IMR-90 (cell line): ENCODE data around the gene STAB1. TPM values are rescaled to one million over a fixed set of nuclear protein-coding genes. Genes with fewer than 3 reads are reported as not detected.

ENCODE experiments used
- ATAC-seq: fragments of 200-7000 bp; cut with Tn5 transposase; 2 replicates; pipeline ENCODE4 v1.9.1; 2020; ENCODE audit warnings: low read depth, mild to moderate bottlenecking, moderate library complexity
- BruUV-seq: library from RNA; stranded (reverse); fragments of 400-500 nt; replicated peaks from 2 replicates; lab custom pipeline; 2021; lab: Mats Ljungman, UMichigan
- CTCF ChIA-PET: fragments of 300-600 bp; formaldehyde crosslinking; extraction: SDS; loops from one replicate; lab custom pipeline; 2021; ENCODE audit warnings: antibody characterized with exemption; lab: Yijun Ruan, JAX
- POLR2A ChIA-PET: fragments of 300-600 bp; sonication (Branson Sonifier 250); formaldehyde crosslinking; loops from one replicate; lab custom pipeline; 2022; ENCODE audit warnings: antibody characterized with exemption; ENCODE audit not compliant: unreplicated experiment; lab: Charles Lee
- DNase-seq: peaks from one replicate; pipeline ENCODE4 v3.0.0; 2013
- H2AFZ ChIP-seq: replicated peaks from 2 replicates; pipeline ENCODE3; 2013; ENCODE audit warnings: low read length, mild to moderate bottlenecking; ENCODE audit not compliant: poor library complexity
- H2AK5ac ChIP-seq: 2 replicates; pipeline ENCODE4 v1.6.1; 2013; ENCODE audit warnings: low read depth, low read length, inconsistent platforms
- H2AK9ac ChIP-seq: replicated peaks from 2 replicates; pipeline ENCODE3; 2013; ENCODE audit warnings: mild to moderate bottlenecking, low read depth, low read length, moderate library complexity; ENCODE audit not compliant: poor library complexity
- H2BK120ac ChIP-seq: 2 replicates; pipeline ENCODE4 v1.6.1; 2013; ENCODE audit warnings: low read depth, low read length, inconsistent platforms
- H2BK15ac ChIP-seq: 3 replicates; pipeline ENCODE4 v1.6.1; 2013; ENCODE audit warnings: low read depth, low read length, inconsistent platforms
- H2BK20ac ChIP-seq: 2 replicates; pipeline ENCODE4 v1.6.1; 2013; ENCODE audit warnings: low read depth, mild to moderate bottlenecking, inconsistent platforms, low read length, moderate library complexity
- H2BK5ac ChIP-seq: 2 replicates; pipeline ENCODE4 v1.6.1; 2013; ENCODE audit warnings: mild to moderate bottlenecking, low read depth, low read length, inconsistent platforms; ENCODE audit not compliant: poor library complexity, severe bottlenecking
- H3K14ac ChIP-seq: replicated peaks from 2 replicates; pipeline ENCODE4 v1.6.1; 2013; ENCODE audit warnings: low read depth, low read length, inconsistent platforms
- H3K18ac ChIP-seq: 2 replicates; pipeline ENCODE4 v1.6.1; 2013; ENCODE audit warnings: low read depth, low read length, control low read depth
- H3K23ac ChIP-seq: 2 replicates; pipeline ENCODE4 v1.6.1; 2013; ENCODE audit warnings: low read depth, low read length, inconsistent platforms
- H3K27ac ChIP-seq: 2 replicates; pipeline ENCODE4 v1.5.1; 2013; ENCODE audit warnings: mild to moderate bottlenecking, control low read depth, low read length; ENCODE audit not compliant: insufficient read depth
- H3K27me3 ChIP-seq: 2 replicates; pipeline ENCODE4 v1.6.1; 2013; ENCODE audit warnings: low read length; ENCODE audit not compliant: control insufficient read depth, insufficient read depth
- H3K36me3 ChIP-seq: 2 replicates; pipeline ENCODE4 v1.6.1; 2013; ENCODE audit warnings: low read length, mixed read lengths; ENCODE audit not compliant: control insufficient read depth, insufficient read depth
- H3K4ac ChIP-seq: 2 replicates; pipeline ENCODE4 v1.6.1; 2013; ENCODE audit warnings: low read depth, low read length, inconsistent platforms
- H3K4me1 ChIP-seq: 2 replicates; pipeline ENCODE4 v1.6.1; 2013; ENCODE audit warnings: low read length, mixed read lengths; ENCODE audit not compliant: control insufficient read depth, insufficient read depth
- H3K4me2 ChIP-seq: 2 replicates; pipeline ENCODE4 v1.6.1; 2013; ENCODE audit warnings: low read depth, mild to moderate bottlenecking, control low read depth, low read length, moderate library complexity
- H3K4me3 ChIP-seq: 2 replicates; pipeline ENCODE4 v1.5.1; 2013; ENCODE audit warnings: low read depth, mild to moderate bottlenecking, control low read depth, low read length, moderate library complexity; ENCODE audit not compliant: insufficient read depth
- H3K56ac ChIP-seq: 2 replicates; pipeline ENCODE4 v1.6.1; 2013; ENCODE audit warnings: low read length, inconsistent platforms; ENCODE audit not compliant: insufficient read depth; ENCODE audit errors: extremely low read depth
- H3K79me1 ChIP-seq, 2 experiments: 2 replicates each; pipeline ENCODE4 v1.6.1; 2013; ENCODE audit warnings: low read length in 2 of 2, inconsistent platforms in 1 of 2, low read depth in 1 of 2
- H3K9ac ChIP-seq: 2 replicates; pipeline ENCODE4 v1.6.1; 2013; ENCODE audit warnings: low read depth, low read length, control low read depth
- H3K9me1 ChIP-seq: 2 replicates; pipeline ENCODE4 v1.6.1; 2013; ENCODE audit warnings: low read length, inconsistent platforms; ENCODE audit not compliant: insufficient read depth
- H3K9me3 ChIP-seq: 2 replicates; pipeline ENCODE4 v1.6.1; 2013; ENCODE audit warnings: low read length; ENCODE audit not compliant: control insufficient read depth, insufficient read depth
- H4K20me1 ChIP-seq: 2 replicates; pipeline ENCODE4 v1.6.1; 2013; ENCODE audit warnings: low read length, inconsistent platforms; ENCODE audit not compliant: insufficient read depth
- H4K5ac ChIP-seq: 2 replicates; pipeline ENCODE4 v1.6.1; 2013; ENCODE audit warnings: mild to moderate bottlenecking, low read depth, low read length, control low read depth
- H4K8ac ChIP-seq, 2 experiments: 2 replicates each; pipeline ENCODE4 v1.6.1; 2013; ENCODE audit warnings: low read depth in 2 of 2, low read length in 2 of 2, control low read depth in 1 of 2, inconsistent platforms in 1 of 2
- H4K91ac ChIP-seq: 2 replicates; pipeline ENCODE4 v1.6.1; 2013; ENCODE audit warnings: low read depth, low read length, inconsistent platforms; ENCODE audit not compliant: insufficient read depth
- MXI1 ChIP-seq: IDR thresholded peaks from 2 replicates; pipeline ENCODE4 v1.6.1; 2012; ENCODE audit warnings: low read depth, mild to moderate bottlenecking, low read length, moderate library complexity, borderline replicate concordance
- WGBS, 2 experiments: methylation state at CpG; one replicate each; pipeline versions ENCODE4 v1.1.5 to v1.1.7; 2013; ENCODE audit warnings: missing lambda C conversion rate in 2 of 2; ENCODE audit not compliant: insufficient read length in 1 of 2; ENCODE audit errors: extremely low coverage in 2 of 2; 5-methylcytosine and 5-hydroxymethylcytosine counted together
- dilution Hi-C: fragments of 300-500 bp; cut with HindIII; formaldehyde crosslinking; loops from one replicate; pipeline ENCODE4 v1.14.3; 2018; ENCODE audit warnings: low sequenced_read_pairs; ENCODE audit not compliant: unreplicated experiment
- in situ Hi-C: fragments of 300-500 bp; cut with MboI; formaldehyde crosslinking; loops from 3 replicates; pipeline ENCODE4 v1.14.3; 2019; ENCODE audit warnings: low sequenced_read_pairs, inconsistent platforms, mixed read lengths
- intact Hi-C: fragments of 100-400 bp; cut with micrococcal nuclease; formaldehyde crosslinking; loops from 2 replicates; pipeline ENCODE4 v1.10.0; 2022
- polyA plus RNA-seq, 3 experiments: library from polyadenylated mRNA; depleted of rRNA; stranded (reverse); fragments of >200 nt; gene quantifications; 2 replicates each; pipeline ENCODE4 v1.2.3, GENCODE V29; 2012; ENCODE audit warnings: low replicate concordance in 1 of 3
- total RNA-seq: library from RNA; depleted of rRNA; stranded (reverse); fragments of >200 nt; gene quantifications from 2 replicates; pipeline ENCODE4 v1.2.3, GENCODE V29; 2012

The STAB1 gene
- total and polyA plus RNA-seq, 2 of the 4 experiments (the other 2 are of a cell fraction): not detected

- peaks cover 34 to 73% of the 10 kb centered on the region in 2 experiments for H3K79me1 ChIP-seq
- H3K9me1 ChIP-seq: peaks cover 5% of the 10 kb centered on the region
- no peak overlapping the region for H2AK9ac ChIP-seq
- BruUV-seq: no TSS peak
- no peak overlapping the region for H2AK5ac ChIP-seq
- no peak overlapping the region for H3K14ac ChIP-seq
- H3K4me3 ChIP-seq: no peak overlapping the region
- H2BK15ac ChIP-seq: no peak overlapping the region
- ATAC-seq (no peak), DNase-seq (no peak)
- ChIA-PET CTCF (no interaction called here), POLR2A (no interaction called here)
- H3K4me1 ChIP-seq: peaks cover 10% of the 10 kb centered on the region; the same call in 1 of the 2 replicates
- H3K56ac ChIP-seq: no peak overlapping the region
- peaks cover 53% of the 10 kb centered on the region for H3K36me3 ChIP-seq
- no peak overlapping the region for H3K4ac ChIP-seq
- intact Hi-C loops (no loop called here), dilution Hi-C loops (no loop called here), in situ Hi-C loops (no loop called here)
- H3K23ac ChIP-seq: no peak overlapping the region
- H4K8ac ChIP-seq: no peak overlapping the region
- H2AFZ ChIP-seq: no peak overlapping the region
- no peak overlapping the region for H2BK20ac ChIP-seq
- H3K27ac ChIP-seq: no peak overlapping the region
- no peak overlapping the region for H3K9ac ChIP-seq
- no peak overlapping the region for H4K5ac ChIP-seq
- no peak for TF ChIP-seq MXI1
- no peak overlapping the region for H3K4me2 ChIP-seq
- no peak overlapping the region for H4K91ac ChIP-seq
- no peaks in the 10 kb centered on the region for H3K9me3 ChIP-seq
- no peak overlapping the region for H2BK5ac ChIP-seq
- no peaks in the 10 kb centered on the region for H3K27me3 ChIP-seq
- 100% methylated on average over 3 of the region's 5 CpGs; no CpG with 5 or more reads in 1 of the 2 experiments for WGBS, 2 experiments
- H2BK120ac ChIP-seq: no peak overlapping the region
- no peak overlapping the region for H3K18ac ChIP-seq
- H4K20me1 ChIP-seq: peaks cover 40% of the 10 kb centered on the region
Measured at GRCh38 chr3:52463416-52463815, 31.7 kb upstream of the STAB1 start.
